GM19455 (cell line): Measurements from ENCODE around the gene ARHGEF7.

ENCODE experiments used
- ATAC-seq: cut with Tn5 transposase; IDR thresholded peaks from one replicate; pipeline ENCODE4 v1.9.1; 2021; ENCODE audit not compliant: unreplicated experiment

ARHGEF7 gene

GRCh38 chr13:111111376-111111937 is 3.7 kb upstream of the ARHGEF7 start:
- no peak for ATAC-seq

GRCh38 chr13:111112196-111112595 is 2.9 kb upstream of the ARHGEF7 start:
- ATAC-seq = no peak

GRCh38 chr13:111114362-111115060 is 599 bp upstream of the ARHGEF7 start:
- no peak for ATAC-seq

GRCh38 chr13:111115965-111116521 is 933 bp downstream of the ARHGEF7 start:
- no peak for ATAC-seq

GRCh38 chr13:111116856-111117255 is 1.7 kb downstream of the ARHGEF7 start:
- ATAC-seq = no peak

GRCh38 chr13:111117289-111117688 is 2.2 kb downstream of the ARHGEF7 start:
- no peak for ATAC-seq

- no peak for ATAC-seq
These were observed 2.9 kb downstream of the ARHGEF7 start for GRCh38 chr13:111117961-111118360.

- no peak for ATAC-seq
These were observed 3.9 kb downstream of the ARHGEF7 start for GRCh38 chr13:111118898-111119607.

GRCh38 chr13:111119966-111120365 is 4.9 kb downstream of the ARHGEF7 start:
- ATAC-seq = no peak

- no peak for ATAC-seq
These were observed 5.3 kb downstream of the ARHGEF7 start for GRCh38 chr13:111120422-111120821.

GRCh38 chr13:111120913-111121312 is 5.8 kb downstream of the ARHGEF7 start:
- ATAC-seq = no peak

GRCh38 chr13:111121506-111121905 is 6.4 kb downstream of the ARHGEF7 start:
- no peak for ATAC-seq

- ATAC-seq = no peak
These were observed 6.9 kb downstream of the ARHGEF7 start for GRCh38 chr13:111122056-111122455.

- no peak for ATAC-seq
These were observed 7.5 kb downstream of the ARHGEF7 start for GRCh38 chr13:111122631-111123030.

GRCh38 chr13:111123221-111123620 is 8.1 kb downstream of the ARHGEF7 start:
- ATAC-seq = no peak

GRCh38 chr13:111123649-111124048 is 8.5 kb downstream of the ARHGEF7 start:
- no peak for ATAC-seq

GRCh38 chr13:111126509-111126908 is 11.4 kb downstream of the ARHGEF7 start:
- ATAC-seq = no peak

GRCh38 chr13:111129465-111130115 is 14.5 kb downstream of the ARHGEF7 start:
- peak; percentile 99 for ATAC-seq

GRCh38 chr13:111130116-111130508 is 15.0 kb downstream of the ARHGEF7 start:
- ATAC-seq = peak; percentile 18

- ATAC-seq = no peak
These were observed 15.9 kb downstream of the ARHGEF7 start for GRCh38 chr13:111131048-111131447.

GRCh38 chr13:111131611-111132010 is 16.5 kb downstream of the ARHGEF7 start:
- ATAC-seq = no peak
